ENCODE measurements around the gene KBTBD12. TPM values are rescaled to one million over a fixed set of nuclear protein-coding genes. Genes with fewer than 3 reads are reported as not detected.

KBTBD12 gene
- total RNA-seq, 4 donors from 2014 or later: 16.0 to 28.7 (median 22.1) TPM

GRCh38 chr3:128004661-128005060 lies 89.6 kb downstream of the KBTBD12 start:
- in situ Hi-C loops (cut with MboI; ENCODE audit: low sequenced_read_pairs in 4 of 4) (no loop called here), intact Hi-C loops (cut with DNase I; ENCODE audit: low total_unique reads) (no loop called here)
- no peak overlapping the region for H3K4me3 ChIP-seq
- no peak for TF ChIP-seq POLR2A (IDR thresholded peaks at IDR 0.05)
- no peak for TF ChIP-seq CTCF (IDR thresholded peaks at IDR 0.05 in 4 of 5, conservative IDR thresholded peaks at IDR 0.05 in 1 of 5)
- no peak overlapping the region for H3K27ac ChIP-seq
- no peaks in the 10 kb centered on the region for H3K9me3 ChIP-seq
- no peaks in the 10 kb centered on the region for H3K36me3 ChIP-seq
- DNase-seq: no peak
- no peaks in the 10 kb centered on the region for H3K4me1 ChIP-seq
- H3K27me3 ChIP-seq: peaks cover 0 to 5% (median 2%) of the 10 kb centered on the region in 3 donors
- ATAC-seq: no peak

GRCh38 chr3:128006061-128007032 lies 91.3 kb downstream of the KBTBD12 start:
- Histone ChIP-seq H3K4me1 (no peaks in the 10 kb centered on the region), H3K9me3 (no peaks in the 10 kb centered on the region), H3K4me3 (no peak overlapping the region), H3K27me3 (peaks cover 0 to 5% (median 2%) of the 10 kb centered on the region in 3 donors), H3K36me3 (no peaks in the 10 kb centered on the region), H3K27ac (no peak overlapping the region)
- no peak for ATAC-seq
- in situ Hi-C loops (cut with MboI; ENCODE audit: low sequenced_read_pairs in 4 of 4) (no loop called here), intact Hi-C loops (cut with DNase I; ENCODE audit: low total_unique reads) (no loop called here)
- no peak for DNase-seq
- TF ChIP-seq POLR2A (IDR thresholded peaks at IDR 0.05) (no peak), CTCF (IDR thresholded peaks at IDR 0.05 in 4 of 5, conservative IDR thresholded peaks at IDR 0.05 in 1 of 5) (no peak)

GRCh38 chr3:128007033-128007424 lies 92.0 kb downstream of the KBTBD12 start:
- TF ChIP-seq CTCF (IDR thresholded peaks at IDR 0.05 in 4 of 5, conservative IDR thresholded peaks at IDR 0.05 in 1 of 5) (no peak), POLR2A (IDR thresholded peaks at IDR 0.05) (no peak)
- no peak overlapping the region for H3K4me3 ChIP-seq
- ATAC-seq (no peak), DNase-seq (no peak)
- intact Hi-C loops (cut with DNase I; ENCODE audit: low total_unique reads) (no loop called here), in situ Hi-C loops (cut with MboI; ENCODE audit: low sequenced_read_pairs in 4 of 4) (no loop called here)
- H3K36me3 ChIP-seq: no peaks in the 10 kb centered on the region
- H3K27ac ChIP-seq: no peak overlapping the region
- no peaks in the 10 kb centered on the region for H3K4me1 ChIP-seq
- H3K9me3 ChIP-seq: no peaks in the 10 kb centered on the region
- H3K27me3 ChIP-seq: peaks cover 0 to 5% (median 2%) of the 10 kb centered on the region in 3 donors

GRCh38 chr3:128009952-128010846 lies 95.2 kb downstream of the KBTBD12 start:
- H3K36me3 ChIP-seq: no peaks in the 10 kb centered on the region
- intact Hi-C loops (cut with DNase I; ENCODE audit: low total_unique reads) (no loop called here), in situ Hi-C loops (cut with MboI; ENCODE audit: low sequenced_read_pairs in 4 of 4) (no loop called here)
- peaks cover 0 to 5% (median 2%) of the 10 kb centered on the region in 3 donors for H3K27me3 ChIP-seq
- TF ChIP-seq POLR2A (IDR thresholded peaks at IDR 0.05) (no peak), CTCF (IDR thresholded peaks at IDR 0.05 in 4 of 5, conservative IDR thresholded peaks at IDR 0.05 in 1 of 5) (no peak)
- no peak for DNase-seq
- ATAC-seq: no peak
- no peak overlapping the region for H3K4me3 ChIP-seq
- no peak overlapping the region for H3K27ac ChIP-seq
- H3K9me3 ChIP-seq: no peaks in the 10 kb centered on the region
- H3K4me1 ChIP-seq: no peaks in the 10 kb centered on the region

All from gastrocnemius medialis (tissue), 4 donors.